H4 (cell line): ENCODE results near the gene MAP4K2. TPM values are rescaled to one million over a fixed set of nuclear protein-coding genes. Genes with fewer than 3 reads are reported as not detected.

Experiments
- DNase-seq: peaks from one replicate; pipeline ENCODE4 v3.0.0-alpha.2; 2015; ENCODE audit warnings: low spot score
- total RNA-seq: library from RNA; depleted of rRNA; stranded (reverse); fragments of >200 nt; shearing (Covaris generic); gene quantifications from 2 replicates; pipeline ENCODE4 v1.2.3, GENCODE V29; 2014; rRNA removed

The MAP4K2 gene
- total RNA-seq, 1 experiment from 2014 or later = 18.0 TPM

DNA sequence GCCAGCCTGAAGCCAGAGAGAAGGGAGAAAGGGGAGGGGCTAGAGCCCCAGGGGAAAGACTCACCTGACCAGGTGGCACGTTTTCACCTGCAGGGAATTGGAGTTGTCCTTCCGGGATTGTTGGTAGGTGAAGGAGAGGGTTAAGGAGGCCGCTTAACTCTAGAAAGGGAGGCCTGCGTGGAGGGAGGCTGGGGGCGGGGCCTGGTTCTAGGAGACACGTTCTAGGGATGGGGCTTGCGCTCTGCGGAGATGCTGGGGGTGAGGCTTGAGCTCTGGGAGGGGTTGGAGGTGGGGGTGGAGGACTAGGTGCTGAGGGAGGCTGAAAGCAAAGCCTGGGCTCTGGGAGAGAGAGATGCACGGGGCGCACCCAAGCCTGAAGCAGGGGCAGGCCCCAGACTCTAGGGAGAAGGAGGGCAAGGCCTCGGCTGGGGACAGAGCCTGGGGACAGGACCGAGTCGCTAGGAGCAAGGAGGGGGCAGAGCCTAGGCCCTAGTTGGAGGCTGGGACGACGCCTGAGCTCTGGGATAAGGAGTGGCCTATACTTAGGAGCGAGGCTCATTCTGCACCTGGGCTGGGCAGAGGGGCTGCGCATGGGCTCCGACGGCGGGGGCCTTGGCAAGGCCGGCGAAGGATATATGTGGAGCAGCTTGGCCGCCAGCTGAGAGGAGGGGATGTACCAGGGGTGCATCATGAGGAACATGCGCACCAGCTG is 61.5 kb downstream of the MAP4K2 start:
- DNase-seq = no peak

DNA sequence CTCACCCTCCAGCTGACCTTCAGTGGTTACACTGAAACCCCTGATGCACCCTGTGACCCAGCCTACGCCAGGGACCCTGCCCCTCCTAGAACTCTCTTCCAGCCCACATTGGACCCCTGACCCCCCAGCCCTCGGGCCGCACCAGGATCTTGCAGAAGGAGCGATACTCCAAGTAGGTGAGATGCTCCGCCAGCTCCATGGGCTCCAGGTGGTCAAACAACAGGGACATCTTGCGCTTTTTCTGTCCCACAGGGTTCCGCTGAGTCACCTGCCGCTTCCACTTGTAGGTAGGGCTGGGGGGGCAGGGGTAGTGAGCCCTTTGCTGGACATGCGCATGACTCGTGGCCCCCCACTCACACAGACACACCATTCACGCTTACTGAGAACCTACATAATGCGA is 63.1 kb downstream of the MAP4K2 start:
- no peak for DNase-seq

DNA sequence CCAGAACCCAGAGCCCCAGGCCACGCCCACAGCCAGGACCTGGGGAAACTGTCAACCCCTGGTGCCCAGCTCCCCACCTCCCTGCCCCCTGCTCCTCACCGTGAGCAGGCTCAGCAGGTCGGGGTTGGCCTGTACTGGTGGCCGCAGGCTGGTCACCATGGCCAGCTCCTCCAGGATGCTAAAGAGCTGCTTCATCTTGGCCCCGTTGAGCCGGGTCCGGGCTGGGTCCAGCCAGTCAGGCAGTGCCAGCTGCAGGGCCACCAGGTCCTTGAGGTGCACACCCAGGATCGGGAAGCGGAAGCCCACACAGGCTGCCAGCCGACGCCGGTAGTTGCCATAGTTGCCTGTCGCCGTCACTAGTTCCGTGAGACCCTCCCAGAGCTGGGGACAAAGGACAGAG is 66.4 kb downstream of the MAP4K2 start:
- DNase-seq = no peak

DNA sequence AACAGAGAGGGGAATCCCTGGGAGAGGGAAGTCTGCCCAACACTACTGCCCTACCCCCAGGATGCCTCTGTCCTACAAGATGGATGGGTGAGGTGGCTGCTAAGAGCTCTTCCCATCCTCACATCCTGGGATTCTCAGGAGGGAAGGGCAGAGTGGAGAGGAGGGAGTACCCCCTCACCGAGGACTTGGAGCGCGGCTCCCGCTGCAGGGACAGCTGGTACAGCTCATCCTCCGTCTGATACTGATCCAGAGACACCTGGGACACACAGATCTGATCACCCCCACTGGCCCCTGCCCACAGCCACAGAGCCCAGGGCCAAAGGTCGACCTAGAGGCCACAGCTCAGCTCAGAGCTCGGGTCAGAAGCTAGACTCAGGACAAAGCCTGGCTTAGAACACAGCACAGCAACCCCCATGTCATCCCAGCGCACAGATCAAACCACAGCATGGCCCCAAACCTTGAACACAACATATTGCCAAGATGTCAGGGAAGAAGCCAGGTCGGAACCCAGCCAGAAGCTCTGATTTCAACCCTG is 67.2 kb downstream of the MAP4K2 start:
- DNase-seq = no peak

Other genes with a start within 250 kb of the MAP4K2 start
- not detected in 2 replicates for gene SLC22A11, start 247.3 kb downstream of the MAP4K2 start, total RNA-seq
- not detected in 2 replicates for gene SLC22A12, start 212.0 kb downstream of the MAP4K2 start, total RNA-seq
- gene NRXN2, start 80.0 kb downstream of the MAP4K2 start, total RNA-seq = 0.17 and 0.35 TPM in 2 replicates
- gene RASGRP2, start 59.1 kb downstream of the MAP4K2 start, total RNA-seq = not detected in 2 replicates
- gene PYGM, start 43.2 kb downstream of the MAP4K2 start, total RNA-seq = 0.25 TPM in 1 of 2 replicates, not detected in the other
- 79.6 and 94.1 TPM in 2 replicates for gene SF1, start 24.7 kb downstream of the MAP4K2 start, total RNA-seq
- 8.9 and 10.6 TPM in 2 replicates for gene MEN1, start 7.3 kb upstream of the MAP4K2 start, total RNA-seq
- gene CDC42BPG, start 41.4 kb upstream of the MAP4K2 start, total RNA-seq = 0.02 TPM in 1 of 2 replicates, not detected in the other
- 13.5 and 14.2 TPM in 2 replicates for gene EHD1, start 75.4 kb upstream of the MAP4K2 start, total RNA-seq
- gene ATG2A, start 114.0 kb upstream of the MAP4K2 start, total RNA-seq = 6.0 and 9.5 TPM in 2 replicates
- 6.4 and 9.1 TPM in 2 replicates for gene PPP2R5B, start 121.5 kb upstream of the MAP4K2 start, total RNA-seq
- not detected in 2 replicates for gene GPHA2, start 132.7 kb upstream of the MAP4K2 start, total RNA-seq
- not detected in 2 replicates for gene MAJIN, start 168.9 kb upstream of the MAP4K2 start, total RNA-seq
- gene BATF2, start 193.8 kb upstream of the MAP4K2 start, total RNA-seq = 1.8 and 2.3 TPM in 2 replicates
- gene ARL2, start 210.9 kb upstream of the MAP4K2 start, total RNA-seq = 266 and 271 TPM in 2 replicates
- gene SNX15, start 224.2 kb upstream of the MAP4K2 start, total RNA-seq = 6.3 and 8.5 TPM in 2 replicates
- gene SAC3D1, start 238.0 kb upstream of the MAP4K2 start, total RNA-seq = 4.1 and 10.7 TPM in 2 replicates